GM12874 (cell line): Measurements from ENCODE around the gene POPDC2.

Source experiments
- CTCF ChIP-seq: IDR thresholded peaks from 2 replicates; pipeline ENCODE4 v1.5.1; 2011; ENCODE audit warnings: low read depth, mild to moderate bottlenecking, control low read depth, low read length, moderate library complexity; ENCODE audit not compliant: insufficient read depth

Gene POPDC2

DNA sequence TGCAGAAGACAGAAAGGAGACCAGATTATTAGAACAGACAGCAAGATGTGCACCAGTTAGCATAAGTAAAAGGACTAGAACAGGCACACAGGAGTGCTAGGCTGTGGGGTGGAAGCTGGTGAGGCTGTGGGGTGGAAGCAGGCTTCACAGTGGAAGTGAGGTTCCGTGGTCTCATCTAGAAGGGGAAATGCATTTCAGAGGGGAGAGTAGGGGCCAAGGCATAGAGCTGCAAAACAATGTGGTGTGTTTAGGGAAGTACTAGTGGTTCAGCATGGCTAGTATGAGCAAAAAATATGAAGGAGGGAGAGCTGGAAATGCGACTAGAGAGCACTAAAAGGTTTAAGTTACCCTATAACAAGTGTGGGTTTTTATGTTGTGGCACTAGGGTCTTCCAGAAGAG lies 6.5 kb downstream of the POPDC2 start:
- no peak for TF ChIP-seq CTCF

GRCh38 chr3:119652306-119653033 lies 7.9 kb downstream of the POPDC2 start:
- no peak for TF ChIP-seq CTCF

DNA sequence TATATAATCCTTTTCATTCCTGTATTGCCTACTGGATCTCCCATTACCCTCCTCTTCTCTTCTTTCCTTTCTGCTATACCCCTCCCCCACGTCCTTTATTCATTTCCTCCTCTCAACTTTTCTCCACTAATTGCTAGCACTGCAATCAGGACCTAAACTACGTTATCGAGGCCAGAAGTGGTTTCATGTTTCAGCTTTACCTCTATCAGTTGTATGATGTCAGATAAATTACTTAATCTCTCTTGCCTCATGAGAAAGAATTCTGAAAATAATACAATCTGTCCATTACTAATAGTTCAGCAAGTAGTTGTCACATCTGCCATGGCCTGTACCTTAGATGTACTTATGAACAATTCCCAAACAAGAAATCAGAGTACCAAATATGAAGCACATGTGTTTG lies 10.6 kb downstream of the POPDC2 start:
- TF ChIP-seq CTCF, result no peak

- TF ChIP-seq CTCF, result no peak
Observed at GRCh38 chr3:119647843-119648575, 12.4 kb downstream of the POPDC2 start.

- no peak for TF ChIP-seq CTCF
Observed at GRCh38 chr3:119647171-119647570, 13.2 kb downstream of the POPDC2 start.

GRCh38 chr3:119645813-119646212 lies 14.6 kb downstream of the POPDC2 start:
- TF ChIP-seq CTCF, result no peak

GRCh38 chr3:119644481-119644880 lies 15.9 kb downstream of the POPDC2 start:
- no peak for TF ChIP-seq CTCF
